ENCODE results near the gene CDH4.

DNA sequence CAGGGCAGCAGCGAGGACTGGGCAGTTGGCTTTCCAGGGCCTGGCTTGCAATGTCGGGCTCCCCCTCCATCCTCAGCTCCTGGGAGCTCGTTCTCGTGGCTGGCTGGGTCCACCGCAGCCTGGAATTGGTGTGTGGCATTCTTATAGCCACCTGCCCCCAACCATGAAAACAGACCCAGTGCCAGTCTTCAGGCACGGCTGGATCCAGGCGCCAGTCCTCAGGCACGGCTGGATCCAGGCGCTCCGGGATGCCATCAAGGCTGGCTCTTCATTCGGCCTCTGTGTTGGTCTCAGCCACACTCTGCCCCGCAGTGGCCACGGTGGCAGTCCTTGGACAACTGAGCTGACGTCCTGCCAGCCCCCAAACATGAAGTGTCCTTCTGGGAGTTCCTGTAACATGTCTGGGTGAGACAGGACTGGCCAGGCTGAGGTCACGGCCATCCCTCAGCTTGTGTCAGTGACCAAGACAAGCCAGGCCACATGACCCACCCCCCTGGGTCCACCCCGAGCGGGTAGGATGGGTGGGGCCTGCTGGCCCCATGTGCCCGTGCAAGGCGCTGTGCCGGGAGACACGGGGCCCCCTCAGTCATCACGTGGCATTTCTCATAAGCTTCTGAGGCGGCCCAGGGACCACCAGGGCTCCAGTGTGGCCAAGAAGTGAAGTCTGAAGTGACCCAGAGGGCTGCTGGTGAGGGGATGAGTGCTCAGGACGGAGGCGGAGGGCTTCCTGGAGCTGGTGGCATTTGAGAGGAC lies 714.6 kb downstream of the CDH4 start:
- TF ChIP-seq, protein P1, sequence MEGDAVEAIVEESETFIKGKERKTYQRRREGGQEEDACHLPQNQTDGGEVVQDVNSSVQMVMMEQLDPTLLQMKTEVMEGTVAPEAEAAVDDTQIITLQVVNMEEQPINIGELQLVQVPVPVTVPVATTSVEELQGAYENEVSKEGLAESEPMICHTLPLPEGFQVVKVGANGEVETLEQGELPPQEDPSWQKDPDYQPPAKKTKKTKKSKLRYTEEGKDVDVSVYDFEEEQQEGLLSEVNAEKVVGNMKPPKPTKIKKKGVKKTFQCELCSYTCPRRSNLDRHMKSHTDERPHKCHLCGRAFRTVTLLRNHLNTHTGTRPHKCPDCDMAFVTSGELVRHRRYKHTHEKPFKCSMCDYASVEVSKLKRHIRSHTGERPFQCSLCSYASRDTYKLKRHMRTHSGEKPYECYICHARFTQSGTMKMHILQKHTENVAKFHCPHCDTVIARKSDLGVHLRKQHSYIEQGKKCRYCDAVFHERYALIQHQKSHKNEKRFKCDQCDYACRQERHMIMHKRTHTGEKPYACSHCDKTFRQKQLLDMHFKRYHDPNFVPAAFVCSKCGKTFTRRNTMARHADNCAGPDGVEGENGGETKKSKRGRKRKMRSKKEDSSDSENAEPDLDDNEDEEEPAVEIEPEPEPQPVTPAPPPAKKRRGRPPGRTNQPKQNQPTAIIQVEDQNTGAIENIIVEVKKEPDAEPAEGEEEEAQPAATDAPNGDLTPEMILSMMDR (IDR thresholded peaks at IDR 0.05; ENCODE audit: borderline replicate concordance, extremely low read depth, low read length, poor library complexity, severe bottlenecking): no peak
- TF ChIP-seq EZH2 (IDR thresholded peaks at IDR 0.05; ENCODE audit: borderline replicate concordance, low read depth, low read length, severe bottlenecking): no peak
